HepG2 (cell line): ENCODE measurements around the gene CHKB. TPM values are rescaled to one million over a fixed set of nuclear protein-coding genes. Genes with fewer than 3 reads are reported as not detected.

Experiments used
- CEBPG ChIP-seq: IDR thresholded peaks from 2 replicates; pipeline ENCODE4 v1.6.1; 2016
- PITX1 ChIP-seq: sonication (generic); formaldehyde crosslinking; IDR thresholded peaks from 2 replicates; pipeline ENCODE4 v1.5.1; 2020; ENCODE audit warnings: mild to moderate bottlenecking, missing genetic modification reagents
- ZNF34 ChIP-seq: sonication (generic); formaldehyde crosslinking; IDR thresholded peaks from 2 replicates; pipeline ENCODE4 v1.4.0; 2020; ENCODE audit warnings: mild to moderate bottlenecking, missing genetic modification reagents, borderline replicate concordance
- ZNF572 ChIP-seq: sonication (generic); formaldehyde crosslinking; IDR thresholded peaks from 2 replicates; pipeline ENCODE4 v1.5.1; 2020; ENCODE audit warnings: mild to moderate bottlenecking, missing genetic modification reagents
- ZNF816 ChIP-seq: sonication (generic); formaldehyde crosslinking; IDR thresholded peaks from 2 replicates; pipeline ENCODE4 v1.8.0; 2022; ENCODE audit warnings: missing genetic modification reagents, mild to moderate bottlenecking, borderline replicate concordance
- ZSCAN20 ChIP-seq: sonication (generic); formaldehyde crosslinking; IDR thresholded peaks from 2 replicates; pipeline ENCODE4 v1.4.0; 2020; ENCODE audit warnings: missing genetic modification reagents, mild to moderate bottlenecking, borderline replicate concordance
- polyA plus RNA-seq, 8 experiments: library from polyadenylated mRNA; depleted of rRNA in 3 of 8; stranded (reverse) in 7 of 8; unstranded in 1 of 8; fragments of >200 nt; fragmentation: Illumina TruSeq in 4 of 8; extraction: Trizol in 4 of 8; gene quantifications; 2 replicates each; pipeline versions ENCODE4 v1.2.1 to v1.2.3, GENCODE V29; 2011 to 2016; ENCODE audit warnings: low read depth in 4 of 8, missing spikeins in 1 of 8, mixed read lengths in 1 of 8; ENCODE audit not compliant: insufficient read depth in 1 of 8
- total RNA-seq, 5 experiments: library from RNA; depleted of rRNA; stranded (reverse); fragments of >200 nt; fragmentation: Illumina TruSeq; extraction: Trizol; gene quantifications; 2 replicates each; pipeline ENCODE4 v1.2.3, GENCODE V29; 2016; ENCODE audit warnings: low read depth in 1 of 5
- TF ChIP-seq, protein P1 (sequence below): sonication (generic); formaldehyde crosslinking; IDR thresholded peaks from 2 replicates; pipeline ENCODE4 v1.4.0; 2020; ENCODE audit warnings: missing genetic modification reagents, borderline replicate concordance
- TF ChIP-seq, protein P2 (sequence below): sonication (generic); formaldehyde crosslinking; conservative IDR thresholded peaks from 2 replicates; pipeline ENCODE4 v1.8.1; 2023; ENCODE audit warnings: missing genetic modification reagents
- TF ChIP-seq, protein P3 (sequence below), 2 experiments: sonication (generic) in 1 of 2; formaldehyde crosslinking in 1 of 2; IDR thresholded peaks; 2 replicates each; pipeline versions ENCODE4 v1.4.0 to v1.6.1; 2018 to 2020; ENCODE audit warnings: missing genetic modification reagents in 2 of 2, borderline replicate concordance in 1 of 2, low read depth in 1 of 2, mild to moderate bottlenecking in 1 of 2, missing biosample characterization in 1 of 2
- TF ChIP-seq, protein P4 (sequence below): sonication (generic); formaldehyde crosslinking; IDR thresholded peaks from 2 replicates; pipeline ENCODE4 v1.8.0; 2022; ENCODE audit warnings: missing genetic modification reagents, mild to moderate bottlenecking, borderline replicate concordance
- TF ChIP-seq, protein P5 (sequence below): IDR thresholded peaks from 2 replicates; pipeline ENCODE4 v1.6.1; 2016; ENCODE audit warnings: low read depth, control low read depth

Gene CHKB
- total and polyA plus RNA-seq, 2 of the 13 experiments (the other 11 are each of a cell fraction or from before 2014, with no cell fraction given) = 24.5 to 42.7 TPM

DNA sequence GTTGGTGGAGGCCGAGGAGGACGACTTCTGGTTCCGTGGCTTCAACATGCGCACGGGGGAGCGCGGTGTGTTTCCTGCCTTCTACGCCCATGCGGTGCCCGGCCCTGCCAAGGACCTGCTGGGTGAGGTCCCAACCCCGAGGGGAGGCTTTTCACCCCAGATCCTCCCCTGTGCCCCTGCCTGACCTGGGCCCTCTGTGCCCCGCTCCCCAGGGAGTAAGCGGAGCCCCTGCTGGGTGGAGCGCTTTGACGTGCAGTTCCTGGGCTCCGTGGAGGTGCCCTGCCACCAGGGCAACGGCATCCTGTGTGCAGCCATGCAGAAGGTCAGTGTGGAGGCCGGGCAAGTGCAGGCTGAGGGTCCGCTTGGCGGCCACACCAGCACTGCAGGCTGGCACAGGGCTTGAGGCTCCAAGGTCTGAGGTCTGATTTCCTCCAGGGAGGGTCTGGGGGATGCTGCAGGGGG is 23.0 kb upstream of the CHKB start (continued):
- TF ChIP-seq, protein P1, sequence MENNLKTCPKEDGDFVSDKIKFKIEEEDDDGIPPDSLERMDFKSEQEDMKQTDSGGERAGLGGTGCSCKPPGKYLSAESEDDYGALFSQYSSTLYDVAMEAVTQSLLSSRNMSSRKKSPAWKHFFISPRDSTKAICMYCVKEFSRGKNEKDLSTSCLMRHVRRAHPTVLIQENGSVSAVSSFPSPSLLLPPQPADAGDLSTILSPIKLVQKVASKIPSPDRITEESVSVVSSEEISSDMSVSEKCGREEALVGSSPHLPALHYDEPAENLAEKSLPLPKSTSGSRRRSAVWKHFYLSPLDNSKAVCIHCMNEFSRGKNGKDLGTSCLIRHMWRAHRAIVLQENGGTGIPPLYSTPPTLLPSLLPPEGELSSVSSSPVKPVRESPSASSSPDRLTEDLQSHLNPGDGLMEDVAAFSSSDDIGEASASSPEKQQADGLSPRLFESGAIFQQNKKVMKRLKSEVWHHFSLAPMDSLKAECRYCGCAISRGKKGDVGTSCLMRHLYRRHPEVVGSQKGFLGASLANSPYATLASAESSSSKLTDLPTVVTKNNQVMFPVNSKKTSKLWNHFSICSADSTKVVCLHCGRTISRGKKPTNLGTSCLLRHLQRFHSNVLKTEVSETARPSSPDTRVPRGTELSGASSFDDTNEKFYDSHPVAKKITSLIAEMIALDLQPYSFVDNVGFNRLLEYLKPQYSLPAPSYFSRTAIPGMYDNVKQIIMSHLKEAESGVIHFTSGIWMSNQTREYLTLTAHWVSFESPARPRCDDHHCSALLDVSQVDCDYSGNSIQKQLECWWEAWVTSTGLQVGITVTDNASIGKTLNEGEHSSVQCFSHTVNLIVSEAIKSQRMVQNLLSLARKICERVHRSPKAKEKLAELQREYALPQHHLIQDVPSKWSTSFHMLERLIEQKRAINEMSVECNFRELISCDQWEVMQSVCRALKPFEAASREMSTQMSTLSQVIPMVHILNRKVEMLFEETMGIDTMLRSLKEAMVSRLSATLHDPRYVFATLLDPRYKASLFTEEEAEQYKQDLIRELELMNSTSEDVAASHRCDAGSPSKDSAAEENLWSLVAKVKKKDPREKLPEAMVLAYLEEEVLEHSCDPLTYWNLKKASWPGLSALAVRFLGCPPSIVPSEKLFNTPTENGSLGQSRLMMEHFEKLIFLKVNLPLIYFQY (CRISPR knock-in tag) = no peak
- TF ChIP-seq ZNF572 (CRISPR knock-in tag) = no peak
- TF ChIP-seq, protein P2, sequence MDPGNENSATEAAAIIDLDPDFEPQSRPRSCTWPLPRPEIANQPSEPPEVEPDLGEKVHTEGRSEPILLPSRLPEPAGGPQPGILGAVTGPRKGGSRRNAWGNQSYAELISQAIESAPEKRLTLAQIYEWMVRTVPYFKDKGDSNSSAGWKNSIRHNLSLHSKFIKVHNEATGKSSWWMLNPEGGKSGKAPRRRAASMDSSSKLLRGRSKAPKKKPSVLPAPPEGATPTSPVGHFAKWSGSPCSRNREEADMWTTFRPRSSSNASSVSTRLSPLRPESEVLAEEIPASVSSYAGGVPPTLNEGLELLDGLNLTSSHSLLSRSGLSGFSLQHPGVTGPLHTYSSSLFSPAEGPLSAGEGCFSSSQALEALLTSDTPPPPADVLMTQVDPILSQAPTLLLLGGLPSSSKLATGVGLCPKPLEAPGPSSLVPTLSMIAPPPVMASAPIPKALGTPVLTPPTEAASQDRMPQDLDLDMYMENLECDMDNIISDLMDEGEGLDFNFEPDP (CRISPR knock-in tag) = no peak
- TF ChIP-seq, protein P3, sequence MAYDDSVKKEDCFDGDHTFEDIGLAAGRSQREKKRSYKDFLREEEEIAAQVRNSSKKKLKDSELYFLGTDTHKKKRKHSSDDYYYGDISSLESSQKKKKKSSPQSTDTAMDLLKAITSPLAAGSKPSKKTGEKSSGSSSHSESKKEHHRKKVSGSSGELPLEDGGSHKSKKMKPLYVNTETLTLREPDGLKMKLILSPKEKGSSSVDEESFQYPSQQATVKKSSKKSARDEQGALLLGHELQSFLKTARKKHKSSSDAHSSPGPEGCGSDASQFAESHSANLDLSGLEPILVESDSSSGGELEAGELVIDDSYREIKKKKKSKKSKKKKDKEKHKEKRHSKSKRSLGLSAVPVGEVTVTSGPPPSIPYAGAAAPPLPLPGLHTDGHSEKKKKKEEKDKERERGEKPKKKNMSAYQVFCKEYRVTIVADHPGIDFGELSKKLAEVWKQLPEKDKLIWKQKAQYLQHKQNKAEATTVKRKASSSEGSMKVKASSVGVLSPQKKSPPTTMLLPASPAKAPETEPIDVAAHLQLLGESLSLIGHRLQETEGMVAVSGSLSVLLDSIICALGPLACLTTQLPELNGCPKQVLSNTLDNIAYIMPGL (CRISPR knock-in tag; IDR thresholded peaks at IDR 0.05; ENCODE audit: borderline replicate concordance in 1 of 2, low read depth in 1 of 2) = no peak
- no peak for TF ChIP-seq ZNF816 (CRISPR knock-in tag)
- no peak for TF ChIP-seq PITX1
- TF ChIP-seq, protein P4, sequence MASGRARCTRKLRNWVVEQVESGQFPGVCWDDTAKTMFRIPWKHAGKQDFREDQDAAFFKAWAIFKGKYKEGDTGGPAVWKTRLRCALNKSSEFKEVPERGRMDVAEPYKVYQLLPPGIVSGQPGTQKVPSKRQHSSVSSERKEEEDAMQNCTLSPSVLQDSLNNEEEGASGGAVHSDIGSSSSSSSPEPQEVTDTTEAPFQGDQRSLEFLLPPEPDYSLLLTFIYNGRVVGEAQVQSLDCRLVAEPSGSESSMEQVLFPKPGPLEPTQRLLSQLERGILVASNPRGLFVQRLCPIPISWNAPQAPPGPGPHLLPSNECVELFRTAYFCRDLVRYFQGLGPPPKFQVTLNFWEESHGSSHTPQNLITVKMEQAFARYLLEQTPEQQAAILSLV (CRISPR knock-in tag) = no peak
- TF ChIP-seq, protein P5, sequence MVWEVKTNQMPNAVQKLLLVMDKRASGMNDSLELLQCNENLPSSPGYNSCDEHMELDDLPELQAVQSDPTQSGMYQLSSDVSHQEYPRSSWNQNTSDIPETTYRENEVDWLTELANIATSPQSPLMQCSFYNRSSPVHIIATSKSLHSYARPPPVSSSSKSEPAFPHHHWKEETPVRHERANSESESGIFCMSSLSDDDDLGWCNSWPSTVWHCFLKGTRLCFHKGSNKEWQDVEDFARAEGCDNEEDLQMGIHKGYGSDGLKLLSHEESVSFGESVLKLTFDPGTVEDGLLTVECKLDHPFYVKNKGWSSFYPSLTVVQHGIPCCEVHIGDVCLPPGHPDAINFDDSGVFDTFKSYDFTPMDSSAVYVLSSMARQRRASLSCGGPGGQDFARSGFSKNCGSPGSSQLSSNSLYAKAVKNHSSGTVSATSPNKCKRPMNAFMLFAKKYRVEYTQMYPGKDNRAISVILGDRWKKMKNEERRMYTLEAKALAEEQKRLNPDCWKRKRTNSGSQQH = no peak
- no peak for TF ChIP-seq CEBPG
- TF ChIP-seq ZSCAN20 (CRISPR knock-in tag) = no peak
- TF ChIP-seq ZNF34 (CRISPR knock-in tag) = no peak
- TF ChIP-seq, all 625 proteins: peak for 0
